Stomach (tissue), 9 donors: Measurements from ENCODE around the gene SCAMP5. TPM values are rescaled to one million over a fixed set of nuclear protein-coding genes. Genes with fewer than 3 reads are reported as not detected.

Source experiments
- DNase-seq, 2 donors: peaks; one replicate each; pipeline versions ENCODE4 v3.0.0 to v3.0.0-alpha.2; 2013 to 2019
- H3K27ac ChIP-seq, 5 donors: fragments of 200-600 bp in 4 of 5; sonication (generic) in 4 of 5; one replicate each; pipeline ENCODE4 v1.5.1; 2013 to 2019; ENCODE audit warnings: mild to moderate bottlenecking in 1 of 5, moderate library complexity in 1 of 5
- H3K27me3 ChIP-seq, 3 donors: fragments of 200-600 bp; sonication (generic); one replicate each; pipeline ENCODE4 v1.5.1; 2017 to 2019; ENCODE audit warnings: mixed run types in 1 of 3
- H3K36me3 ChIP-seq, 4 donors: fragments of 200-600 bp; sonication (generic); 1 replicate in 3 of 4; 2 replicates in 1 of 4; pipeline ENCODE4 v1.5.1; 2016 to 2019
- H3K4me1 ChIP-seq, 4 donors: fragments of 200-600 bp; sonication (generic); one replicate each; pipeline ENCODE4 v1.5.1; 2016 to 2019
- H3K4me3 ChIP-seq, 4 donors: fragments of 200-600 bp; sonication (generic) in 3 of 4; one replicate each; pipeline ENCODE4 v1.5.1; 2016 to 2019; ENCODE audit warnings: mild to moderate bottlenecking in 1 of 4
- H3K9me3 ChIP-seq, 4 donors: fragments of 200-600 bp; sonication (generic); one replicate each; pipeline ENCODE4 v1.5.1; 2016 to 2019
- EP300 ChIP-seq: sonication (generic); formaldehyde crosslinking; IDR thresholded peaks from one replicate; pipeline ENCODE4 v1.6.1; 2017; ENCODE audit warnings: antibody characterized with exemption
- POLR2A ChIP-seq, 4 donors: fragments of 450-650 bp; IDR thresholded peaks; one replicate each; pipeline ENCODE4 v1.6.1; 2016; ENCODE audit warnings: antibody characterized with exemption in 4 of 4, control low read depth in 2 of 4, mild to moderate bottlenecking in 1 of 4, moderate library complexity in 1 of 4
- POLR2AphosphoS5 ChIP-seq, 3 donors: sonication (generic); formaldehyde crosslinking; IDR thresholded peaks; one replicate each; pipeline ENCODE4 v1.6.1; 2016; ENCODE audit warnings: antibody characterized with exemption in 3 of 3
- WGBS, 5 donors: extraction: QIAGEN DNeasy Blood & Tissue Kit in 3 of 5; methylation state at CpG; one replicate each; pipeline versions ENCODE4 v1.1.5 to v1.1.7; 2013 to 2018; 5-methylcytosine and 5-hydroxymethylcytosine counted together
- intact Hi-C: fragments of 100-400 bp; cut with DNase I; formaldehyde crosslinking; loops from one replicate; pipeline ENCODE4 v1.15.1; 2023; ENCODE audit warnings: low total_unique reads
- polyA plus RNA-seq, 3 donors: library from polyadenylated mRNA; stranded (reverse); fragments of 200-250 nt; gene quantifications; one replicate each; pipeline ENCODE4 v1.2.3, GENCODE V29; 2013
- total RNA-seq, 5 donors: library from RNA; depleted of rRNA; stranded (reverse); fragments of >200 nt; gene quantifications; one replicate each; pipeline versions ENCODE4 v1.1.0 to v1.2.3, GENCODE V29; 2014 to 2016
- TF ChIP-seq, protein P1 (sequence below), 7 experiments: fragments of 450-650 bp in 4 of 7; fragments of 200-600 bp in 3 of 7; sonication (generic) in 3 of 7; IDR thresholded peaks; one replicate each; pipeline ENCODE4 v1.5.1; 2016 to 2019; ENCODE audit warnings: antibody characterized with exemption in 7 of 7, control low read depth in 2 of 7, mild to moderate bottlenecking in 1 of 7
- donor health status: healthy with polysubstance abuse.
- donor health status: Bipolar disorder and iron deficiency.
- donor health status: healthy.

The SCAMP5 gene
- total and polyA plus RNA-seq, 8 donors, result 1.8 to 70.1 (median 12.5) TPM

DNA sequence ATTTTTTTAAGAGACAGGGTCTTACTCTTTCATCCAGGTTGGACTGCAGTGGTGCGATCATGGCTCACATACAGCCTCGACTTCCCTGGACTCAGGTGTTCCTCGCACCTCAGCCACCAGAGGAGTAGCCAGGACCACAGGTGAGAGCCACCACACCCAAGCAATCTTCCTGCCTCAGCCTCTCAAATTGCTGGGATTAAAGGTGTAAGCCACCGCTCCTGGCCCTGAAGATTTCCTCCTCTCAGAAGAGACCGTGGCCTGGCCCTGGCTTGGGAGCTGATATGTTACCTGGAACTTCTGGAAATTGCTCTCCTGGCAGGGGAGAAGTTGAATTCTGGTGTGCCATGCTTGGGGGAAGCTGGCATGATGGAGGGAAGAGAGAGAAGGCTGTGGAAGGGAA lies 64.2 kb downstream of the SCAMP5 start:
- DNase-seq, result no peak
- Histone ChIP-seq H3K9me3 (no peaks in the 10 kb centered on the region), H3K27me3 (no peaks in the 10 kb centered on the region), H3K4me1 (peaks cover 0 to 9% (median 2%) of the 10 kb centered on the region in 4 donors), H3K27ac (no peak overlapping the region), H3K4me3 (no peak overlapping the region), H3K36me3 (peaks cover 0 to 4% (median 0%) of the 10 kb centered on the region in 4 donors)
- WGBS, 5 donors, result 76 to 98% (median 87%) methylated on average over 5 of the region's 5 CpGs
- intact Hi-C loops, result no loop called here
- TF ChIP-seq POLR2A (IDR thresholded peaks at IDR 0.05), result no peak
- no peak for TF ChIP-seq EP300

DNA sequence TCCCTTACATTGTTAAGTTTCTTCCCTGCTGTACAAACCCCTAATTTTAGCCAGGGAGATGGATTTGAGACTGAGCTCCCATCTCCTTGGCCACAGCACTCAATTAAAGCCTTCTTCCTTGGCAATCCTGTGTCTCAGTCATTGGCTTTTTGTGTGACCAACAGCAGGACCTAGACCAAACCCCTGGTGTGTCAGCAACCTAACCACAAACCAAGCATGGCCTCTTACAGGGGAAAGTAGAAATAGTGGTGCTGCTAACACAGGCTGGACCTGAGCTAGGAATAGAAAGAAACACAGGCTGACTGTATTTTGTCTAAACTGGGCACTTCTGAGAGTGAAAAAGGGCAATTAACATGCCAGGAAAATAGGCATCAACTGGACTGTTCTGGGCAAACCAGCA lies 65.9 kb downstream of the SCAMP5 start:
- Histone ChIP-seq H3K9me3 (no peaks in the 10 kb centered on the region), H3K36me3 (peaks cover 0 to 4% (median 0%) of the 10 kb centered on the region in 4 donors), H3K4me3 (no peak overlapping the region), H3K4me1 (peaks cover 0 to 20% (median 13%) of the 10 kb centered on the region in 4 donors), H3K27me3 (no peaks in the 10 kb centered on the region), H3K27ac (no peak overlapping the region)
- no peak for TF ChIP-seq POLR2A (IDR thresholded peaks at IDR 0.05)
- no peak for TF ChIP-seq EP300
- TF ChIP-seq, protein P1, sequence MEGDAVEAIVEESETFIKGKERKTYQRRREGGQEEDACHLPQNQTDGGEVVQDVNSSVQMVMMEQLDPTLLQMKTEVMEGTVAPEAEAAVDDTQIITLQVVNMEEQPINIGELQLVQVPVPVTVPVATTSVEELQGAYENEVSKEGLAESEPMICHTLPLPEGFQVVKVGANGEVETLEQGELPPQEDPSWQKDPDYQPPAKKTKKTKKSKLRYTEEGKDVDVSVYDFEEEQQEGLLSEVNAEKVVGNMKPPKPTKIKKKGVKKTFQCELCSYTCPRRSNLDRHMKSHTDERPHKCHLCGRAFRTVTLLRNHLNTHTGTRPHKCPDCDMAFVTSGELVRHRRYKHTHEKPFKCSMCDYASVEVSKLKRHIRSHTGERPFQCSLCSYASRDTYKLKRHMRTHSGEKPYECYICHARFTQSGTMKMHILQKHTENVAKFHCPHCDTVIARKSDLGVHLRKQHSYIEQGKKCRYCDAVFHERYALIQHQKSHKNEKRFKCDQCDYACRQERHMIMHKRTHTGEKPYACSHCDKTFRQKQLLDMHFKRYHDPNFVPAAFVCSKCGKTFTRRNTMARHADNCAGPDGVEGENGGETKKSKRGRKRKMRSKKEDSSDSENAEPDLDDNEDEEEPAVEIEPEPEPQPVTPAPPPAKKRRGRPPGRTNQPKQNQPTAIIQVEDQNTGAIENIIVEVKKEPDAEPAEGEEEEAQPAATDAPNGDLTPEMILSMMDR (IDR thresholded peaks at IDR 0.05), result no peak
- no peak for TF ChIP-seq POLR2AphosphoS5 (IDR thresholded peaks at IDR 0.05)
- intact Hi-C loops, result no loop called here
- DNase-seq, result no peak

DNA sequence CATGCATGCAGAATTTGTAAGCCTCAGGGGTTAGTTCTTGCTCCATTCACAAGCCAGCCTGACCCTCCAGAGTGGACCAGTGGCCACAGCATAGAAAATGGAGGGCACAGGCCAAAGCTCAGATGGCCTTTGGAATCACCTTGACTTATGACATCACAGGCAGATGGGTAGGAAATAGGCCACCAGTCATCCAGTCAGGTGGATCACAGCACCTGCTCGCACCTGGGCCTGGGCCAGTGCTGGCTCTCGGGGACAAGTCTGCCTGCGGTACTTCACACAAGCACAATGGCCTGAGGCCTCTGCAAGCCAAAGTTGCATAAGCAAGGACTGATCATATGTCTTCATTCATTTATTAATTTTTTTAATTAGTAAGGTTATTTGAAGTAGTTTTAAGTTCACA lies 67.3 kb downstream of the SCAMP5 start:
- Histone ChIP-seq H3K27ac (no peak overlapping the region), H3K4me1 (peaks cover 0 to 33% (median 13%) of the 10 kb centered on the region in 4 donors), H3K27me3 (no peaks in the 10 kb centered on the region), H3K4me3 (no peak overlapping the region), H3K36me3 (peaks cover 0 to 4% (median 0%) of the 10 kb centered on the region in 4 donors), H3K9me3 (no peaks in the 10 kb centered on the region)
- intact Hi-C loops, result no loop called here
- no peak for DNase-seq
- TF ChIP-seq EP300 (no peak), POLR2AphosphoS5 (IDR thresholded peaks at IDR 0.05) (no peak), POLR2A (IDR thresholded peaks at IDR 0.05) (no peak)
- TF ChIP-seq, protein P1 (IDR thresholded peaks at IDR 0.05), result no peak
- WGBS, 5 donors, result 61 to 66% (median 64%) methylated on average over 3 of the region's 3 CpGs

DNA sequence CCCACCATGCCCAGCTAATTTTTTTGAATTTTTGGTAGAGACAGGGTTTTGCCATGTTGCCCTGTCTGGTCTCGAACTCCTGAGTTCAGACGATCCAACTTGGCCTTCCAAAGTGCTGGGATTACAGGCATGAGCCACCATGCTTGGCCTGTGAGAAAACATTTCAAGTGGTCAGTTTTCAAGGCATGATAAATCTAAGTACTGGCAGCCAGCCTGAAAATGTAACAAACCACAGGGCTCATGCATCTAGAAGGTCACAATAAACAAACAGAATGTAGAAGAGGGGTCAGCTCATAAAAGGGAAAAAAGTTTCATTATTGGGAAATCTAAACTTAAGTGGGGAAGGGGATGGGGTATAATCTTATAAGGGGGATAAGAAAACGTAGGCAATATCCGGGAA lies 68.0 kb downstream of the SCAMP5 start:
- no peaks in the 10 kb centered on the region for H3K27me3 ChIP-seq
- H3K36me3 ChIP-seq, result peaks cover 0 to 4% (median 0%) of the 10 kb centered on the region in 4 donors
- H3K9me3 ChIP-seq, result no peaks in the 10 kb centered on the region
- DNase-seq, result no peak
- no peak for TF ChIP-seq POLR2A (IDR thresholded peaks at IDR 0.05)
- TF ChIP-seq EP300, result no peak
- no peak for TF ChIP-seq POLR2AphosphoS5 (IDR thresholded peaks at IDR 0.05)
- TF ChIP-seq, protein P1 (IDR thresholded peaks at IDR 0.05), result no peak
- 53 to 70% (median 66%) methylated on average over 4 of the region's 4 CpGs for WGBS, 5 donors
- no peak overlapping the region for H3K27ac ChIP-seq
- intact Hi-C loops, result no loop called here
- peaks cover 0 to 33% (median 13%) of the 10 kb centered on the region in 4 donors for H3K4me1 ChIP-seq
- H3K4me3 ChIP-seq, result no peak overlapping the region

DNA sequence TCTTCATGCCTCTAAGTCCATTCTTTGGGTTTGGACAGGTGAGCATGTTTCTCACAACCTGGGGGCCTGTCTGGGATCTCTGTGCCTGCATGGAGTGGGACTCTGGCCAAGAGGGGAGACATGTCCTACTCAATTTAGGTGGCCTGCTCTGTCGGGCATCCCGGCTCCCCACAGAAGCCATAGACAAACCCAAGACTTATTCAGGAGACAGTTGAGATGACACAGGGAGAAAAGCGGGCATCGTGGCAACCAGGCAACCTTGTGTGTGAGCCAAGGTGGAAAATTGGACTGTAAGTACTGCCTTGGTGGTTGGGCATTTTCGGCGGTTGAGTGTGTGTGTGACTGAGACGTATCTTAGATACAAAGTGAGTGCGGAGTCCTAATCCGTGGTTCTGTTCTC lies 68.5 kb downstream of the SCAMP5 start:
- TF ChIP-seq EP300 (no peak), POLR2A (IDR thresholded peaks at IDR 0.05) (no peak), POLR2AphosphoS5 (IDR thresholded peaks at IDR 0.05) (no peak)
- TF ChIP-seq, protein P1 (IDR thresholded peaks at IDR 0.05), result no peak
- WGBS, 5 donors, result 90 to 98% (median 96%) methylated on average over 9 of the region's 9 CpGs
- intact Hi-C loops, result no loop called here
- Histone ChIP-seq H3K27ac (no peak overlapping the region), H3K36me3 (peaks cover 0 to 4% (median 0%) of the 10 kb centered on the region in 4 donors), H3K9me3 (no peaks in the 10 kb centered on the region), H3K27me3 (no peaks in the 10 kb centered on the region), H3K4me3 (no peak overlapping the region), H3K4me1 (peaks cover 0 to 33% (median 13%) of the 10 kb centered on the region in 4 donors)
- DNase-seq, result no peak
